C4-2B (cell line): Measurements from ENCODE around the gene CDH8.

ENCODE experiments used
- CTCF ChIP-seq: fragments of 450-650 bp; conservative IDR thresholded peaks from 2 replicates; pipeline ENCODE4 v1.5.1; 2017; ENCODE audit warnings: mild to moderate bottlenecking
- ZFX ChIP-seq: fragments of 450-650 bp; IDR thresholded peaks from 2 replicates; pipeline ENCODE4 v1.6.1; 2017

GRCh38 chr16:61937646-61938045, 98.6 kb downstream of the CDH8 start:
- TF ChIP-seq CTCF (no peak), ZFX (no peak)
